GM23338 (cell line): ENCODE results near the gene LHX3.

Experiments used
- CREB1 ChIP-seq: fragments of 250-450 bp; sonication (Bioruptor Pico); IDR thresholded peaks from 2 replicates; pipeline ENCODE4 v1.5.0; 2020; ENCODE audit warnings: low read depth, mild to moderate bottlenecking, moderate library complexity
- EZH2 ChIP-seq: fragments of 200-600 bp; sonication (generic); IDR thresholded peaks from one replicate; pipeline ENCODE4 v1.8.0; 2017; ENCODE audit warnings: antibody characterized with exemption, mild to moderate bottlenecking, low read depth; ENCODE audit not compliant: unreplicated experiment
- EZH2phosphoT487 ChIP-seq: fragments of 200-600 bp; sonication (generic); IDR thresholded peaks from one replicate; pipeline ENCODE4 v1.8.1; 2018; ENCODE audit warnings: antibody characterized with exemption; ENCODE audit not compliant: unreplicated experiment
- JUNB ChIP-seq: IDR thresholded peaks from one replicate; pipeline ENCODE4 v1.6.1; 2016; ENCODE audit warnings: antibody characterized with exemption; ENCODE audit not compliant: unreplicated experiment
- NANOG ChIP-seq: IDR thresholded peaks from 2 replicates; pipeline ENCODE4 v1.6.1; 2016; ENCODE audit warnings: antibody characterized with exemption, borderline replicate concordance
- POLR2AphosphoS5 ChIP-seq: IDR thresholded peaks from 2 replicates; pipeline ENCODE4 v1.6.1; 2016; ENCODE audit warnings: antibody characterized with exemption, low read depth
- STAT1 ChIP-seq: IDR thresholded peaks from one replicate; pipeline ENCODE4 v1.6.1; 2016; ENCODE audit warnings: antibody characterized with exemption; ENCODE audit not compliant: unreplicated experiment
- ZNF331 ChIP-seq: fragments of 250-450 bp; sonication (Bioruptor Pico); IDR thresholded peaks from 2 replicates; pipeline ENCODE4 v1.5.0; 2020; ENCODE audit warnings: low read depth, mild to moderate bottlenecking, moderate library complexity
- TF ChIP-seq, protein P1 (sequence below), 2 experiments: fragments of 200-600 bp in 1 of 2; sonication (generic) in 1 of 2; conservative IDR thresholded peaks; 2 replicates each; pipeline versions ENCODE4 v1.5.1 to v1.6.1; 2016 to 2017; ENCODE audit warnings: antibody characterized with exemption in 2 of 2, low read depth in 2 of 2, mild to moderate bottlenecking in 2 of 2, moderate library complexity in 1 of 2
- TF ChIP-seq, protein P2 (sequence below): IDR thresholded peaks from one replicate; pipeline ENCODE4 v1.6.1; 2018; ENCODE audit warnings: antibody characterized with exemption; ENCODE audit not compliant: unreplicated experiment
- TF ChIP-seq, protein P3 (sequence below): fragments of 250-450 bp; sonication (Bioruptor Pico); IDR thresholded peaks from 2 replicates; pipeline ENCODE4 v1.5.0; 2020; ENCODE audit warnings: mild to moderate bottlenecking, moderate library complexity
- TF ChIP-seq, protein P4 (sequence below): IDR thresholded peaks from 2 replicates; pipeline ENCODE4 v1.6.1; 2016; ENCODE audit warnings: antibody characterized with exemption

DNA sequence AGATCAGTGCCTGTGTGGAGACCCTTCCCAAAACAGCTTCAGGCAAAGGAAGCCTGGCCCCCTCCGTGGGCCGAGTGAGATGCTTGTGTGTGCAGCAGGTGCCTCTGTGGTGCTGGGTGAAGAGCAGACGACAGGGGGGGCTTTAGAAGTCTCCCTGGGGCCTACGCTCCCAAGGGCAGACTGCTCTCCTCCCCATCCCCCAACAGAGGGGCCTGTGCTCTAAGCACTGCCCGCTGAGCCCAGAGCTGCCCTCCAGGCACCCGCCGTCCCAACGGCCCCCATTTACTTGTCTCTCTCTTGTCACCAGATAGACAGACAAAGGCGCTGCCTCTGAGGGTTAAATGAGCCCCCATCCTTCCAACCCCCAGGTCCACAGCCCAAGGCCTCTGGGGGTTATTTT is 2.7 kb upstream of the LHX3 start:
- no peak for TF ChIP-seq POLR2AphosphoS5
- TF ChIP-seq, protein P1, sequence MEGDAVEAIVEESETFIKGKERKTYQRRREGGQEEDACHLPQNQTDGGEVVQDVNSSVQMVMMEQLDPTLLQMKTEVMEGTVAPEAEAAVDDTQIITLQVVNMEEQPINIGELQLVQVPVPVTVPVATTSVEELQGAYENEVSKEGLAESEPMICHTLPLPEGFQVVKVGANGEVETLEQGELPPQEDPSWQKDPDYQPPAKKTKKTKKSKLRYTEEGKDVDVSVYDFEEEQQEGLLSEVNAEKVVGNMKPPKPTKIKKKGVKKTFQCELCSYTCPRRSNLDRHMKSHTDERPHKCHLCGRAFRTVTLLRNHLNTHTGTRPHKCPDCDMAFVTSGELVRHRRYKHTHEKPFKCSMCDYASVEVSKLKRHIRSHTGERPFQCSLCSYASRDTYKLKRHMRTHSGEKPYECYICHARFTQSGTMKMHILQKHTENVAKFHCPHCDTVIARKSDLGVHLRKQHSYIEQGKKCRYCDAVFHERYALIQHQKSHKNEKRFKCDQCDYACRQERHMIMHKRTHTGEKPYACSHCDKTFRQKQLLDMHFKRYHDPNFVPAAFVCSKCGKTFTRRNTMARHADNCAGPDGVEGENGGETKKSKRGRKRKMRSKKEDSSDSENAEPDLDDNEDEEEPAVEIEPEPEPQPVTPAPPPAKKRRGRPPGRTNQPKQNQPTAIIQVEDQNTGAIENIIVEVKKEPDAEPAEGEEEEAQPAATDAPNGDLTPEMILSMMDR (conservative IDR thresholded peaks at IDR 0.05; ENCODE audit: low read depth in 2 of 2): no peak
- TF ChIP-seq, protein P2, sequence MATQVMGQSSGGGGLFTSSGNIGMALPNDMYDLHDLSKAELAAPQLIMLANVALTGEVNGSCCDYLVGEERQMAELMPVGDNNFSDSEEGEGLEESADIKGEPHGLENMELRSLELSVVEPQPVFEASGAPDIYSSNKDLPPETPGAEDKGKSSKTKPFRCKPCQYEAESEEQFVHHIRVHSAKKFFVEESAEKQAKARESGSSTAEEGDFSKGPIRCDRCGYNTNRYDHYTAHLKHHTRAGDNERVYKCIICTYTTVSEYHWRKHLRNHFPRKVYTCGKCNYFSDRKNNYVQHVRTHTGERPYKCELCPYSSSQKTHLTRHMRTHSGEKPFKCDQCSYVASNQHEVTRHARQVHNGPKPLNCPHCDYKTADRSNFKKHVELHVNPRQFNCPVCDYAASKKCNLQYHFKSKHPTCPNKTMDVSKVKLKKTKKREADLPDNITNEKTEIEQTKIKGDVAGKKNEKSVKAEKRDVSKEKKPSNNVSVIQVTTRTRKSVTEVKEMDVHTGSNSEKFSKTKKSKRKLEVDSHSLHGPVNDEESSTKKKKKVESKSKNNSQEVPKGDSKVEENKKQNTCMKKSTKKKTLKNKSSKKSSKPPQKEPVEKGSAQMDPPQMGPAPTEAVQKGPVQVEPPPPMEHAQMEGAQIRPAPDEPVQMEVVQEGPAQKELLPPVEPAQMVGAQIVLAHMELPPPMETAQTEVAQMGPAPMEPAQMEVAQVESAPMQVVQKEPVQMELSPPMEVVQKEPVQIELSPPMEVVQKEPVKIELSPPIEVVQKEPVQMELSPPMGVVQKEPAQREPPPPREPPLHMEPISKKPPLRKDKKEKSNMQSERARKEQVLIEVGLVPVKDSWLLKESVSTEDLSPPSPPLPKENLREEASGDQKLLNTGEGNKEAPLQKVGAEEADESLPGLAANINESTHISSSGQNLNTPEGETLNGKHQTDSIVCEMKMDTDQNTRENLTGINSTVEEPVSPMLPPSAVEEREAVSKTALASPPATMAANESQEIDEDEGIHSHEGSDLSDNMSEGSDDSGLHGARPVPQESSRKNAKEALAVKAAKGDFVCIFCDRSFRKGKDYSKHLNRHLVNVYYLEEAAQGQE: no peak
- TF ChIP-seq CREB1 (CRISPR knock-in tag): no peak
- no peak for TF ChIP-seq STAT1
- TF ChIP-seq EZH2phosphoT487: no peak
- no peak for TF ChIP-seq EZH2
- TF ChIP-seq, protein P3, sequence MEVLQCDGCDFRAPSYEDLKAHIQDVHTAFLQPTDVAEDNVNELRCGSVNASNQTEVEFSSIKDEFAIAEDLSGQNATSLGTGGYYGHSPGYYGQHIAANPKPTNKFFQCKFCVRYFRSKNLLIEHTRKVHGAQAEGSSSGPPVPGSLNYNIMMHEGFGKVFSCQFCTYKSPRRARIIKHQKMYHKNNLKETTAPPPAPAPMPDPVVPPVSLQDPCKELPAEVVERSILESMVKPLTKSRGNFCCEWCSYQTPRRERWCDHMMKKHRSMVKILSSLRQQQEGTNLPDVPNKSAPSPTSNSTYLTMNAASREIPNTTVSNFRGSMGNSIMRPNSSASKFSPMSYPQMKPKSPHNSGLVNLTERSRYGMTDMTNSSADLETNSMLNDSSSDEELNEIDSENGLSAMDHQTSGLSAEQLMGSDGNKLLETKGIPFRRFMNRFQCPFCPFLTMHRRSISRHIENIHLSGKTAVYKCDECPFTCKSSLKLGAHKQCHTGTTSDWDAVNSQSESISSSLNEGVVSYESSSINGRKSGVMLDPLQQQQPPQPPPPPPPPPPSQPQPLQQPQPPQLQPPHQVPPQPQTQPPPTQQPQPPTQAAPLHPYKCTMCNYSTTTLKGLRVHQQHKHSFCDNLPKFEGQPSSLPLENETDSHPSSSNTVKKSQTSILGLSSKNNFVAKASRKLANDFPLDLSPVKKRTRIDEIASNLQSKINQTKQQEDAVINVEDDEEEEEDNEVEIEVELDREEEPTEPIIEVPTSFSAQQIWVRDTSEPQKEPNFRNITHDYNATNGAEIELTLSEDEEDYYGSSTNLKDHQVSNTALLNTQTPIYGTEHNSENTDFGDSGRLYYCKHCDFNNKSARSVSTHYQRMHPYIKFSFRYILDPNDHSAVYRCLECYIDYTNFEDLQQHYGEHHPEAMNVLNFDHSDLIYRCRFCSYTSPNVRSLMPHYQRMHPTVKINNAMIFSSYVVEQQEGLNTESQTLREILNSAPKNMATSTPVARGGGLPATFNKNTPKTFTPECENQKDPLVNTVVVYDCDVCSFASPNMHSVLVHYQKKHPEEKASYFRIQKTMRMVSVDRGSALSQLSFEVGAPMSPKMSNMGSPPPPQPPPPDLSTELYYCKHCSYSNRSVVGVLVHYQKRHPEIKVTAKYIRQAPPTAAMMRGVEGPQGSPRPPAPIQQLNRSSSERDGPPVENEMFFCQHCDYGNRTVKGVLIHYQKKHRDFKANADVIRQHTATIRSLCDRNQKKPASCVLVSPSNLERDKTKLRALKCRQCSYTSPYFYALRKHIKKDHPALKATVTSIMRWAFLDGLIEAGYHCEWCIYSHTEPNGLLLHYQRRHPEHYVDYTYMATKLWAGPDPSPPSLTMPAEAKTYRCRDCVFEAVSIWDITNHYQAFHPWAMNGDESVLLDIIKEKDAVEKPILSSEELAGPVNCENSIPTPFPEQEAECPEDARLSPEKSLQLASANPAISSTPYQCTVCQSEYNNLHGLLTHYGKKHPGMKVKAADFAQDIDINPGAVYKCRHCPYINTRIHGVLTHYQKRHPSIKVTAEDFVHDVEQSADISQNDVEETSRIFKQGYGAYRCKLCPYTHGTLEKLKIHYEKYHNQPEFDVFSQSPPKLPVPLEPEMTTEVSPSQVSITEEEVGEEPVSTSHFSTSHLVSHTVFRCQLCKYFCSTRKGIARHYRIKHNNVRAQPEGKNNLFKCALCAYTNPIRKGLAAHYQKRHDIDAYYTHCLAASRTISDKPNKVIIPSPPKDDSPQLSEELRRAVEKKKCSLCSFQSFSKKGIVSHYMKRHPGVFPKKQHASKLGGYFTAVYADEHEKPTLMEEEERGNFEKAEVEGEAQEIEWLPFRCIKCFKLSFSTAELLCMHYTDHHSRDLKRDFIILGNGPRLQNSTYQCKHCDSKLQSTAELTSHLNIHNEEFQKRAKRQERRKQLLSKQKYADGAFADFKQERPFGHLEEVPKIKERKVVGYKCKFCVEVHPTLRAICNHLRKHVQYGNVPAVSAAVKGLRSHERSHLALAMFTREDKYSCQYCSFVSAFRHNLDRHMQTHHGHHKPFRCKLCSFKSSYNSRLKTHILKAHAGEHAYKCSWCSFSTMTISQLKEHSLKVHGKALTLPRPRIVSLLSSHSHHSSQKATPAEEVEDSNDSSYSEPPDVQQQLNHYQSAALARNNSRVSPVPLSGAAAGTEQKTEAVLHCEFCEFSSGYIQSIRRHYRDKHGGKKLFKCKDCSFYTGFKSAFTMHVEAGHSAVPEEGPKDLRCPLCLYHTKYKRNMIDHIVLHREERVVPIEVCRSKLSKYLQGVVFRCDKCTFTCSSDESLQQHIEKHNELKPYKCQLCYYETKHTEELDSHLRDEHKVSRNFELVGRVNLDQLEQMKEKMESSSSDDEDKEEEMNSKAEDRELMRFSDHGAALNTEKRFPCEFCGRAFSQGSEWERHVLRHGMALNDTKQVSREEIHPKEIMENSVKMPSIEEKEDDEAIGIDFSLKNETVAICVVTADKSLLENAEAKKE: no peak
- no peak for TF ChIP-seq JUNB
- TF ChIP-seq, protein P4, sequence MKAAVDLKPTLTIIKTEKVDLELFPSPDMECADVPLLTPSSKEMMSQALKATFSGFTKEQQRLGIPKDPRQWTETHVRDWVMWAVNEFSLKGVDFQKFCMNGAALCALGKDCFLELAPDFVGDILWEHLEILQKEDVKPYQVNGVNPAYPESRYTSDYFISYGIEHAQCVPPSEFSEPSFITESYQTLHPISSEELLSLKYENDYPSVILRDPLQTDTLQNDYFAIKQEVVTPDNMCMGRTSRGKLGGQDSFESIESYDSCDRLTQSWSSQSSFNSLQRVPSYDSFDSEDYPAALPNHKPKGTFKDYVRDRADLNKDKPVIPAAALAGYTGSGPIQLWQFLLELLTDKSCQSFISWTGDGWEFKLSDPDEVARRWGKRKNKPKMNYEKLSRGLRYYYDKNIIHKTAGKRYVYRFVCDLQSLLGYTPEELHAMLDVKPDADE: no peak
- no peak for TF ChIP-seq NANOG
- no peak for TF ChIP-seq ZNF331 (CRISPR knock-in tag)
